Measurements from ENCODE around the gene ZP3.

GRCh38 chr7:76405738-76406137 lies 19.0 kb upstream of the ZP3 start:
- TF ChIP-seq CTCF (IDR thresholded peaks at IDR 0.05; ENCODE audit: poor library complexity) = no peak
- no peak for TF ChIP-seq EZH2 (IDR thresholded peaks at IDR 0.05; ENCODE audit: borderline replicate concordance)
- TF ChIP-seq EZH2phosphoT487 (IDR thresholded peaks at IDR 0.05; ENCODE audit: low read depth, severe bottlenecking, unreplicated experiment) = no peak

All from hepatocyte (in vitro differentiated cells).